ENCODE results near the gene EPHB1.

Gene EPHB1

DNA sequence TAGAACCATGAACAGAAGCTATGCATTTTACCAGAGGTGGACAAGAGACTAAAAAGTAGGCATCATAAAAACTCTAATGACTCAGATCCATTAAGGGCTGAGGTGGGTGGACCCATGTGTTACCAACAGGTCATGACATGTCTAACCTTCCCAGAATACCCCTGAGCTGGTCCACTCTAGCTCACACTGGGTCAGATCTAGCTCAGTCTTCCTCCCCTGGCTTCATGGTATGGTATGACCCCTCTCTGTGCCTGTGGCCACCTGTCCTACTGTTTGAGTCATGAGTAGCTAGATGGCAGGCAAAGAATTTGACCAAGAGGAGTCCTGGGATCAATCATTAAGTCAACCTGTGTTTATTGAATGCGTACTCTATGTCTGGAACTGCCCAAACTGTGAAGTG is 340.4 kb downstream of the EPHB1 start:
- H3K36me3 ChIP-seq = no peaks in the 10 kb centered on the region
- H3K27me3 ChIP-seq = no peaks in the 10 kb centered on the region
- no peaks in the 10 kb centered on the region for H3K9me3 ChIP-seq
- peaks cover 3% of the 10 kb centered on the region; the same call in 1 of the 2 replicates for H3K4me1 ChIP-seq
- TF ChIP-seq, protein P1, sequence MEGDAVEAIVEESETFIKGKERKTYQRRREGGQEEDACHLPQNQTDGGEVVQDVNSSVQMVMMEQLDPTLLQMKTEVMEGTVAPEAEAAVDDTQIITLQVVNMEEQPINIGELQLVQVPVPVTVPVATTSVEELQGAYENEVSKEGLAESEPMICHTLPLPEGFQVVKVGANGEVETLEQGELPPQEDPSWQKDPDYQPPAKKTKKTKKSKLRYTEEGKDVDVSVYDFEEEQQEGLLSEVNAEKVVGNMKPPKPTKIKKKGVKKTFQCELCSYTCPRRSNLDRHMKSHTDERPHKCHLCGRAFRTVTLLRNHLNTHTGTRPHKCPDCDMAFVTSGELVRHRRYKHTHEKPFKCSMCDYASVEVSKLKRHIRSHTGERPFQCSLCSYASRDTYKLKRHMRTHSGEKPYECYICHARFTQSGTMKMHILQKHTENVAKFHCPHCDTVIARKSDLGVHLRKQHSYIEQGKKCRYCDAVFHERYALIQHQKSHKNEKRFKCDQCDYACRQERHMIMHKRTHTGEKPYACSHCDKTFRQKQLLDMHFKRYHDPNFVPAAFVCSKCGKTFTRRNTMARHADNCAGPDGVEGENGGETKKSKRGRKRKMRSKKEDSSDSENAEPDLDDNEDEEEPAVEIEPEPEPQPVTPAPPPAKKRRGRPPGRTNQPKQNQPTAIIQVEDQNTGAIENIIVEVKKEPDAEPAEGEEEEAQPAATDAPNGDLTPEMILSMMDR (IDR thresholded peaks at IDR 0.05; ENCODE audit: low read depth, low read length) = no peak
- no peak for DNase-seq
- H3K4me3 ChIP-seq (ENCODE audit: low read depth, low read length) = no peak overlapping the region

DNA sequence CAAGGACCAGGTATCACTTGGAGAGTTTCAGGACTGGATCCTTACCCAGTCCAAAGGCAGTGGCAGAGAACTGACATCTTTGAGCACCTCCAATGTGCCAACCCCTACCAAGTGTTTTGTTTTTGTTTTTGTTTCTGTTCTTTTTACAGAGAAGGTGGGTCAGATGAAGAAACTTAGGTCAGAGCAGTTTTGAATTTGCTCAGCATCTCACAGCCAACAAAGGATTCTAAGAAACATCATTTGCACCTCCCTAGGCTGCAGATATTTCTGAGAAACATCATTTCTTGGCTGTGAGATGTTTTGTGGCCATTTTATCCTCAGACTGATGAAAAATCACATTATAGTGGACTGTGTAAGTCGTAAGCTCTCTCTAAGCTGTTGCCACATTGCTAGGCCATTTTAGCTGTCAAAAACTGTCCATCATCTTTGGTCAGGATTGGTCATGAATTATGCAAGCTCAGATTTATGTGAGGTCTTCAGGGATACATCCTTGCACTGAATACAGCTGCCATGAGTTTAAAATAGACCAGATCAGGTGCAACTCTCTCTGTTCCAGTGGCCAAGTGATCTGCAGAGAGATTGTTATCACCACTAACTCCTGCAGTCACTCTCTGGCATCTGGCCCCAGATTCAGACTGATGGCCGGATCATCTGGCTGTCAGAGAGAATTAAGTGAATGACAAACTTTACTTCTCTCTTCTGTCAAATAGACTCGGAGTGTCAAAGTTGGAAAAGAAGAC is 341.5 kb downstream of the EPHB1 start:
- TF ChIP-seq, protein P1 (IDR thresholded peaks at IDR 0.05; ENCODE audit: low read depth, low read length) = no peak
- no peaks in the 10 kb centered on the region for H3K27me3 ChIP-seq
- no peaks in the 10 kb centered on the region for H3K36me3 ChIP-seq
- no peak overlapping the region for H3K4me3 ChIP-seq (ENCODE audit: low read depth, low read length)
- H3K9me3 ChIP-seq = no peaks in the 10 kb centered on the region
- peaks cover 2% of the 10 kb centered on the region; the same call in 1 of the 2 replicates for H3K4me1 ChIP-seq
- peak; percentile 28 for DNase-seq

DNA sequence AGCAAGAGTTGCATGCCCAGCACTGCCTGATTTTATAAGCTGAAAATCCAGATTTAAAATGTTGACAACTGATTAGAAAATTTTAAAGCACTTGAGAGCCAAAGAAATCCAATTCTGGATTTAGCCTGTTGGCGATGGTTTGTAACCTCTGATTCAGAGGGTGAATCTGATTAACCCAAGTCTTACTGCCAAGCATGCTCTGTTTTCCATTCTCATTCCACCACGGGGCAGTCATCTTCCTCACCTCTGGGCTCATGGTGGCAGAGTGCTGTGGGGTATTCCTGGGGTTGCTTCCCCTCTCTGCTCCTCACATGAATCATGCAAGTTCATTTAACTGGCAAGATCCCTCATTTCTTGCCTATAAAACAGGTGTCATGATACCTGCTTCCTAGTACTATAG is 342.2 kb downstream of the EPHB1 start:
- H3K4me3 ChIP-seq (ENCODE audit: low read depth, low read length) = no peak overlapping the region
- H3K4me1 ChIP-seq = no peaks in the 10 kb centered on the region; the same call in 1 of the 2 replicates
- TF ChIP-seq, protein P1 (IDR thresholded peaks at IDR 0.05; ENCODE audit: low read depth, low read length) = no peak
- H3K9me3 ChIP-seq = no peaks in the 10 kb centered on the region
- DNase-seq = no peak
- no peaks in the 10 kb centered on the region for H3K27me3 ChIP-seq
- no peaks in the 10 kb centered on the region for H3K36me3 ChIP-seq

DNA sequence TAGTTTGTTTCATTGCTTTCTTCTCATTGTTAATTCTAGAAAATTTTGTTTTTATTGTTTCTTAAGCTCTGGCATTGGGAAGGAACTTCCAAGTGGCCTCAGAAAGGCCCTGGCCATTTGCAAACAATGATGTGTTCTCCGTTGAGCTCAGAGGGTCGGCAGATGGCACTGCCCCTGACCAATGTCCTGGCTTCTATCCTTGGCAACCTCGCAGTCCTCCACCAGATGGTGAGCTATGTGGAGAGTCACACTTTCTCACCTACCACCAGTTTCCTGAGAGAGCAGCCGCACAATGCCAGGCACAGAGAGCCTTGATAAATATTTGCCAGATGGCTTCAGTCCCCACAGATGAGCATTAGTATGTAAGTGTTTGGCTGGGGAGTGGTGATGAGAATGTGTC is 343.7 kb downstream of the EPHB1 start:
- H3K27me3 ChIP-seq = no peaks in the 10 kb centered on the region
- no peaks in the 10 kb centered on the region; the same call in 1 of the 2 replicates for H3K4me1 ChIP-seq
- H3K9me3 ChIP-seq = no peaks in the 10 kb centered on the region
- DNase-seq = no peak
- TF ChIP-seq, protein P1 (IDR thresholded peaks at IDR 0.05; ENCODE audit: low read depth, low read length) = no peak
- no peaks in the 10 kb centered on the region for H3K36me3 ChIP-seq
- H3K4me3 ChIP-seq (ENCODE audit: low read depth, low read length) = no peak overlapping the region

DNA sequence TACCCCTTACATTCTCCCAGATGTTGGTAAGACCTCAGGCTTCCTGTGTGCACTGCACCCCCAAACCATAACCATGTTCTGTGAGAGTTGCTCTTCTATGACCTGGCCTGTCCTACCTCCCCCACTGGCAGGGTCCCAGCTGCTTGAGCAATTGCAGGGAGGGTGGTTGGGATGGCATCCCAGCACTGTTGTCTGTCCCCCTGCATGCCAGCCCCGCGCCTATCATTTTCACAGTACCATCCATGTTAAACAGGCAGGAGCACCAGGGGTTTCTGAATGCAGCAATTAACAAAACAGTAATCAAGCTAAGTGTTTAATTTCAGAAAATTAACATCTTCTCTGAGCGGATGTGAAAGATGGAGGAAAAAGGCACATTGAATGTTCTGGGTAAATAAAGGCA is 345.5 kb downstream of the EPHB1 start:
- DNase-seq = no peak
- H3K36me3 ChIP-seq = no peaks in the 10 kb centered on the region
- no peak overlapping the region for H3K4me3 ChIP-seq (ENCODE audit: low read depth, low read length)
- TF ChIP-seq, protein P1 (IDR thresholded peaks at IDR 0.05; ENCODE audit: low read depth, low read length) = no peak
- no peaks in the 10 kb centered on the region; the same call in 1 of the 2 replicates for H3K4me1 ChIP-seq
- no peaks in the 10 kb centered on the region for H3K27me3 ChIP-seq
- no peaks in the 10 kb centered on the region for H3K9me3 ChIP-seq

DNA sequence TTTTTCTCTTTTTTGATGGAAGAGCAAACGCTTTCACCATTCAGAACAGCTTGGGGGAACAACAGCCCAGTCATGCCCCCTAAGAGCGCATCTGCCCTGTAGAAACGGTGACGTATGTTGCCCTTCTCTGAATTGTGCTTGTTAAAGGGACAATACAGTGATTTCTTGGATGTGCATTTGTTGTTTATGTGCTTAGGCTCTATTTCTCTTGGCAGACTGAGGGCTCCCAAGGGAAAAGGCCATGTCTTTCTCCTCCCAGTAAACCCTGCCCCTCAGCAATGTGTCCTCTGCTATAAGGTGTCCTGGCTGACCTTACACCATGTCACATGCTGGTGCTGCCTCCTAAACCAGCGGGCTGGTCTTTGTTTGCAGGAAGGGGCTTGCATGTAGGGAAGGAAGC is 346.1 kb downstream of the EPHB1 start:
- Histone ChIP-seq H3K4me1 (no peaks in the 10 kb centered on the region; the same call in 1 of the 2 replicates), H3K36me3 (no peaks in the 10 kb centered on the region), H3K9me3 (no peaks in the 10 kb centered on the region), H3K27me3 (no peaks in the 10 kb centered on the region), H3K4me3 (ENCODE audit: low read depth, low read length) (no peak overlapping the region)
- TF ChIP-seq, protein P1 (IDR thresholded peaks at IDR 0.05; ENCODE audit: low read depth, low read length) = no peak
- DNase-seq = no peak
